Stimulated activated CD4-positive, alpha-beta T cell treated with anti-CD3 and anti-CD28 coated beads, Interleukin-2, amount 100 ng/mL, for 48 hours (primary cell): ENCODE data around the gene OXCT2.

Experiments used
- DNase-seq, 2 donors: peaks; one replicate each; pipeline ENCODE4 v3.0.0-alpha.2; 2020

OXCT2 gene

GRCh38 chr1:39729030-39729429 lies 42.1 kb downstream of the OXCT2 start:
- DNase-seq, result no peak

GRCh38 chr1:39727932-39728317 lies 43.2 kb downstream of the OXCT2 start:
- no peak for DNase-seq

- DNase-seq, result no peak
These were observed 43.8 kb downstream of the OXCT2 start for GRCh38 chr1:39727221-39727931.

- DNase-seq, result no peak
These were observed 44.5 kb downstream of the OXCT2 start for GRCh38 chr1:39726600-39726999.

- no peak for DNase-seq
These were observed 48.7 kb downstream of the OXCT2 start for GRCh38 chr1:39722495-39722894.

- DNase-seq, result no peak
These were observed 49.5 kb downstream of the OXCT2 start for GRCh38 chr1:39721664-39722063.

GRCh38 chr1:39720094-39720999 lies 50.8 kb downstream of the OXCT2 start:
- no peak for DNase-seq
